Measurements from ENCODE around the gene PNPLA6. TPM values are rescaled to one million over a fixed set of nuclear protein-coding genes. Genes with fewer than 3 reads are reported as not detected.

PNPLA6 gene
- total RNA-seq, 4 donors from 2014 or later: 39.7 to 74.1 (median 50.1) TPM

DNA sequence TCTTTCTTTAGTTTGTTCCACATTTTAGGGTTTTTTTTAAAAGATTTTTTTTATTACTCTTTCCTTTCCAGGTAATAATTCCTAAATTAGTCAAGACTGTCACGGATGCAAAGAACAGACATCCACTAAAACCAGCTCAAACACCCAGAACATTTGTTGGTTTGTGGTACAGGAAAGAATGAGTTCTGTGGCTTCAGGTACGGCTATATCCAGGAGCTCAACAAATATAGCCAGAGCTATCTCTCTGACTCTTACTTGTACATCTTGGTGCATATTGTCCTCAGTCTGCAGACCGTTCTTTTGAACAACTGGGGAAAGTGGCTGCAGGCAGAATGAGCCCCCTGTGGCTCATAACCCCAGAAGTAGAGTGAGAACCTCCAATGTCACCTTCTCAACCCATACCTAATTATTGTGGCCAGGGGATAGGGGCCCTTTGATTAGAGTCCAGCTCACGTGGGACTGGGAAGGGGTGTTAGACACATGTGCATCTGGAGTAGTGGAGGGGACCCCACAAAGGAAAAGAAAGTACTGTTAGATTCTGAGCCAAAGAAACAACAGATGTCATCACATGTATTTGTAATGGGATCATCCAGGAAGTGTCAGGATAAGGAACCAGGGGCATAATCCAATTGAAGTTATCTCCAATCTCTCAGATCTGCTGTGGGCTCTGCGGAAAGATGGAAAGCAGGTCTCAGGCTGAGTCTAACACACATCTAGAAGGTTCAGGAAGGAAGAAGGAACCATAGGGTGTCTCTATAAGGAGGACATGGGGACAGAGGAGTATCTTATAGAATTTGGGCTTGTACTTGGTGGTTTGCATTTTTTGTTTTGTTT lies 21.5 kb upstream of the PNPLA6 start:
- H3K4me1 ChIP-seq: peaks cover 9 to 38% (median 21%) of the 10 kb centered on the region in 3 donors
- intact Hi-C loops (cut with DNase I): no loop called here
- no peak overlapping the region for H3K4me3 ChIP-seq
- peak overlapping the region; percentile 85 to 94 (median 88) for H3K27ac ChIP-seq
- H3K9me3 ChIP-seq: no peaks in the 10 kb centered on the region
- 79 to 96% methylated on average over 4 to 5 of the region's 5 CpGs for WGBS, 2 donors
- no peak for TF ChIP-seq POLR2A (IDR thresholded peaks at IDR 0.05)
- no peak for TF ChIP-seq CTCF (IDR thresholded peaks at IDR 0.05)
- H3K36me3 ChIP-seq: peaks cover 0 to 1% (median 0%) of the 10 kb centered on the region in 3 donors
- no peaks in the 10 kb centered on the region for H3K27me3 ChIP-seq
- DNase-seq: no peak

GRCh38 chr19:7515110-7515644 lies 20.3 kb upstream of the PNPLA6 start:
- Histone ChIP-seq H3K4me1 (peaks cover 9 to 38% (median 21%) of the 10 kb centered on the region in 3 donors), H3K27ac (peak overlapping the region; percentile 85 to 94 (median 88)), H3K9me3 (no peaks in the 10 kb centered on the region), H3K36me3 (peaks cover 0 to 13% (median 6%) of the 10 kb centered on the region in 3 donors), H3K27me3 (no peaks in the 10 kb centered on the region), H3K4me3 (peak overlapping the region in 3 of 4 donors; percentile 65 to 86 (median 67))
- WGBS, 2 donors: 30 to 34% methylated on average over 4 to 13 of the region's 13 CpGs
- intact Hi-C loops (cut with DNase I): no loop called here
- no peak for DNase-seq
- TF ChIP-seq POLR2A (IDR thresholded peaks at IDR 0.05): no peak
- no peak for TF ChIP-seq CTCF (IDR thresholded peaks at IDR 0.05)

GRCh38 chr19:7515645-7516151 lies 19.8 kb upstream of the PNPLA6 start, which contains the start of gene ZNF358:
Gene ZNF358, plus strand, starts transcription at chr19:7516103. Its CDS starts 3,140 bp downstream, at chr19:7519243.
- TF ChIP-seq CTCF (IDR thresholded peaks at IDR 0.05): no peak
- intact Hi-C loops (cut with DNase I): no loop called here
- Histone ChIP-seq H3K27ac (peak within 1 kb of the TSS; percentile 85 to 94 (median 88)), H3K9me3 (no peaks in the 10 kb centered on the region), H3K4me1 (peaks cover 9 to 38% (median 21%) of the 10 kb centered on the region in 3 donors), H3K4me3 (peak within 1 kb of the TSS; percentile 52 to 86 (median 66)), H3K36me3 (peaks cover 0 to 18% (median 7%) of the 10 kb centered on the region in 3 donors), H3K27me3 (no peaks in the 10 kb centered on the region)
- WGBS, 2 donors: 1 to 2% methylated on average over 7 to 14 of the region's 33 CpGs
- DNase-seq: no peak

- Histone ChIP-seq H3K27me3 (no peaks in the 10 kb centered on the region), H3K4me3 (peak overlapping the region; percentile 52 to 86 (median 66)), H3K27ac (peak overlapping the region; percentile 84 to 94 (median 85)), H3K9me3 (no peaks in the 10 kb centered on the region), H3K36me3 (peaks cover 0 to 20% (median 7%) of the 10 kb centered on the region in 3 donors), H3K4me1 (peaks cover 9 to 39% (median 21%) of the 10 kb centered on the region in 3 donors)
- WGBS, 2 donors: no CpG with 5 or more reads among the region's 28 CpGs
- intact Hi-C loops (cut with DNase I): no loop called here
- no peak for DNase-seq
- TF ChIP-seq CTCF (IDR thresholded peaks at IDR 0.05) (no peak), POLR2A (IDR thresholded peaks at IDR 0.05) (no peak)
These were observed 19.2 kb upstream of the PNPLA6 start for GRCh38 chr19:7516333-7516732.

GRCh38 chr19:7516878-7517277 lies 18.6 kb upstream of the PNPLA6 start:
- peaks cover 0 to 20% (median 7%) of the 10 kb centered on the region in 3 donors for H3K36me3 ChIP-seq
- H3K27ac ChIP-seq: peak overlapping the region; percentile 84 to 94 (median 85)
- peak overlapping the region; percentile 52 to 86 (median 66) for H3K4me3 ChIP-seq
- DNase-seq: no peak
- WGBS, 2 donors: 34% methylated on average over 4 of the region's 4 CpGs; no CpG with 5 or more reads in 1 of the 2 donors
- H3K9me3 ChIP-seq: no peaks in the 10 kb centered on the region
- no peak for TF ChIP-seq POLR2A (IDR thresholded peaks at IDR 0.05)
- no peak for TF ChIP-seq CTCF (IDR thresholded peaks at IDR 0.05)
- intact Hi-C loops (cut with DNase I): no loop called here
- no peaks in the 10 kb centered on the region for H3K27me3 ChIP-seq
- H3K4me1 ChIP-seq: peaks cover 10 to 44% (median 24%) of the 10 kb centered on the region in 3 donors
